22Rv1 (cell line): ENCODE data around the gene BAZ2B.

Experiments
- ZFX ChIP-seq: fragments of 450-650 bp; IDR thresholded peaks from 2 replicates; pipeline ENCODE4 v1.6.1; 2017; ENCODE audit warnings: antibody characterized with exemption, borderline replicate concordance
- TF ChIP-seq, protein P1 (sequence below): fragments of 450-650 bp; IDR thresholded peaks from 2 replicates; pipeline ENCODE4 v1.5.1; 2017; ENCODE audit warnings: mild to moderate bottlenecking

- TF ChIP-seq, protein P1, sequence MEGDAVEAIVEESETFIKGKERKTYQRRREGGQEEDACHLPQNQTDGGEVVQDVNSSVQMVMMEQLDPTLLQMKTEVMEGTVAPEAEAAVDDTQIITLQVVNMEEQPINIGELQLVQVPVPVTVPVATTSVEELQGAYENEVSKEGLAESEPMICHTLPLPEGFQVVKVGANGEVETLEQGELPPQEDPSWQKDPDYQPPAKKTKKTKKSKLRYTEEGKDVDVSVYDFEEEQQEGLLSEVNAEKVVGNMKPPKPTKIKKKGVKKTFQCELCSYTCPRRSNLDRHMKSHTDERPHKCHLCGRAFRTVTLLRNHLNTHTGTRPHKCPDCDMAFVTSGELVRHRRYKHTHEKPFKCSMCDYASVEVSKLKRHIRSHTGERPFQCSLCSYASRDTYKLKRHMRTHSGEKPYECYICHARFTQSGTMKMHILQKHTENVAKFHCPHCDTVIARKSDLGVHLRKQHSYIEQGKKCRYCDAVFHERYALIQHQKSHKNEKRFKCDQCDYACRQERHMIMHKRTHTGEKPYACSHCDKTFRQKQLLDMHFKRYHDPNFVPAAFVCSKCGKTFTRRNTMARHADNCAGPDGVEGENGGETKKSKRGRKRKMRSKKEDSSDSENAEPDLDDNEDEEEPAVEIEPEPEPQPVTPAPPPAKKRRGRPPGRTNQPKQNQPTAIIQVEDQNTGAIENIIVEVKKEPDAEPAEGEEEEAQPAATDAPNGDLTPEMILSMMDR = no peak
- no peak for TF ChIP-seq ZFX
Observed at GRCh38 chr2:159564081-159564480, 52.3 kb downstream of the BAZ2B start.
